WI38 (cell line): ENCODE measurements around the gene TOMM40L.

ENCODE experiments used
- H3K4me3 ChIP-seq: 2 replicates; pipeline ENCODE4 v1.5.1; 2011; ENCODE audit warnings: low read depth, mild to moderate bottlenecking, control low read depth, low read length
- CTCF ChIP-seq: IDR thresholded peaks from 2 replicates; pipeline ENCODE4 v1.5.1; 2012; ENCODE audit warnings: low read depth, mild to moderate bottlenecking, control low read depth, low read length

TOMM40L gene

GRCh38 chr1:161267321-161267720 is 41.5 kb downstream of the TOMM40L start:
- no peak overlapping the region for H3K4me3 ChIP-seq
- no peak for TF ChIP-seq CTCF

- no peak overlapping the region for H3K4me3 ChIP-seq
- TF ChIP-seq CTCF = no peak
Measured at GRCh38 chr1:161273402-161273801, 47.5 kb downstream of the TOMM40L start.

- H3K4me3 ChIP-seq = no peak overlapping the region
- no peak for TF ChIP-seq CTCF
Measured at GRCh38 chr1:161274874-161275273, 49.0 kb downstream of the TOMM40L start.
